CD4-positive, alpha-beta T cell treated with Interleukin-17A for 4 hours (primary cell): ENCODE measurements around the gene ALX4.

Experiments
- DNase-seq: peaks from one replicate; pipeline ENCODE4 v3.0.0-alpha.2; 2020; ENCODE audit warnings: mixed read lengths

The ALX4 gene

GRCh38 chr11:44288133-44288526 lies 21.8 kb downstream of the ALX4 start:
- no peak for DNase-seq

- no peak for DNase-seq
Observed at GRCh38 chr11:44286911-44287310, 23.0 kb downstream of the ALX4 start.

GRCh38 chr11:44286268-44286880 lies 23.6 kb downstream of the ALX4 start:
- DNase-seq: peak; percentile 64

DNA sequence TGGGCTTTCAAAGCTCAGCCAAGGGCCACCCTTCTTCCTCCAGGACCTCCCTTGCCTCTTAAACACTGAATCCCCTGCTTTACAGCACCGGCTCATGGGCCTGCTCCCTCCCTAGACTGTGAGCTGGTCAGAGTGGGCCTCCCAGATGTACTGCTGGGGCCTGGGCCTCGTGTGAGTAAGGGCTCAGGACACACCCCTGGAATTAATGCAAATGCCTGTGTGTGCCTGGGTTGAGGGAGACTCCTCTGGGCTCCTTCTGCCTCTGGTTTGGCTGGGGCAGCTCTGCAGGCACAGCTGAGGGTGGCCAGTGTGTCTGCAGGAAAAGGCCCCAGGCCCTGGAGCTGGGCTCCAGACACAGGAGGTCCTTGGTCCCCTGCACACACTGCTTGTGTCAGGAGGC lies 24.2 kb downstream of the ALX4 start:
- no peak for DNase-seq

DNA sequence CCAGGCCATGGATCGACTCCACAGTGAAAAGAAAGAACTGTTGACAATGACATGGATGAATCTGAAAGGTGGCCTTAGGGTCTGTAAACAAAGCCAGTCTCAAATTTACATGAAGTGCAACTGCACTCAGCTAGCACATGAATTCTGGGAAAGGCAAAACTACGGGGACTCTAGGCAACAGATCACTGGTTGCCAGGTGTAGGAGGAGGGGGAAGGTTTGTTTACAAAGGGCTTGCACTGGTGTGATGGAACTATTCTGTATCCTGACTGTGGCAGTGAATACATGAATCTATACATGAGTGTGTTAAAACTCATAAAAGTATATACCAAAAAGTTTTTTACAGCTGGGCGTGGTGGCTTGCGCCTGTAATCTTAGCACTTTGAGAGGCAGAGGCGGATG lies 27.3 kb downstream of the ALX4 start:
- DNase-seq: no peak

GRCh38 chr11:44281151-44281550 lies 28.8 kb downstream of the ALX4 start:
- no peak for DNase-seq

DNA sequence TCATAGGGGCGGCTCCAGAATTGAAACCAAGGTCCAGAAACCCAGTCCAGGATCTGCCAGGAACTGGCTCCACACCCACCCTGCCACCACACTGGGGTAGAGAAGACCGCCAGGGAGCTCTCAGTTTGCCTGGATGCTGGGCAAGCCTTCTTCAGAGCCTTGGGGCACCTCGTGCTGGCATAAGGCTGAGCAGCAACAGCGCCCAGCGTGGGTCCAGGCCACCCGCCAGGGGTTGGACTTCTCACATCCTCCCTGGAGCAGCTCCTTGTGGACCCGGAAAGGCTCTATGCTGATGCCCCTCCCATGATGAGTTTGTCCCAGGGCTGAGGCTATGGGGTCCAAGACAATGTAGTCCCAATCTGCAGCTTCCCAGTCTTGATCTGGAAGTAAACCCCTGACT lies 29.7 kb downstream of the ALX4 start:
- DNase-seq: no peak

DNA sequence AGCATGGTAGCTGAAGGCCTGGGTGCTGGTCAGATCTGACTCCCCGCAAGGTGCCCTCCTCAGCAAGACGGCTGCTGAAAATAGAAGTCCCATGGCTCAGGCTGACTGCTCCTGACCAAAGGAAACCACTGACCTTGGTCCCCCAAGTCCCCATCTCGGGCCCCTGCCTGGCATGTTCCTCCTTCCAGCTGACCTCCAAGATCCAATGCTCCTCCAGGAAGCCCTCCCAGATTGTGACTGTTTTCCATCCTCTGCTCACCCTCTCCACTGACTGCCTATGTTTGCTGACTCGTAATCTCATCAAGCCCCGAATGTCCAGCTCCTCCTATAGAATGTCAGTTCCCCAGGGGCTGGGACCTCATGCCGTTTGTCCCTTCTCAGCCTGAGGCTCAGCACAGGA lies 30.5 kb downstream of the ALX4 start:
- no peak for DNase-seq

DNA sequence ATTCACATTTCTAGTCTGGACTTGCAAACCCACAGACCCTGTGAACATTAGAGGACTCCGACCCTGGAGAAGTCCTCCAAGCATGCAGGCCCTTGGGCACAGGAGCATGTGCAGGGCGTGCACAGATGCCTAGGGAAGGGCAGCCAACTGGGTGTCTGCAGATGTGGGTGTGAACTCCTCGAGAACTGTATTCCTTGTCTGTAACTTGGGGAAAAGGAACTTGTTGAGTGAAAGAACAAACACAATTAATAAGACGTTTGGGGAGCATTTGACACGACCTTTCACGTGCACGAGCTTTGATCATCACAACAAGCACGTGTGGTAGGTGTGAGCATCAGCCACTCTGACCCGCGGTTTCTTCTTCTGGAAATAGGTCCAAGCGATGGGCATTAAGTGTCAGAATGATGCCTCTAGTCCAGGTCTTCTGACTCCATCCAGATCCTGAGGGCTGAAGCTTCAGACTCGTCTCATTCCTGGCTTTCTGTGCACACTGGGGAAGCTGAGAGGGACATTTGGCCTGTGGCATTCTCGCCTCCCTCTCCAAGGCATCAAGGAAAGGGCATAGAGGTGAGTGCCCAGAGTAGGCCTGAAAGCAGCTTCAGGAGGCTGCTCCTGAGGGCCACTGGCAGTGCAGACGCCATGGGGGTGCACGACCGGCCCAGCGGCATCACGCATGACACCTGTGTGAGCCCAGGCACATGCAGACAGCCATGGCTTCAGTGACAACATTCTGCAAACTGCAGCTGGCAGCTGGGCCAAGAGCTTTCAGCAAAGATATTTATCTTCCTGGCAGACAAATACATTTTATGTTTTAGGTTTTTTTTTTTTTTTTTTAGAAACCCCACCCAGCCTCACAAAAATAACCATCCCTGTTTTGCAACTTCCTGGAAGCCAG lies 32.5 kb downstream of the ALX4 start:
- no peak for DNase-seq

DNA sequence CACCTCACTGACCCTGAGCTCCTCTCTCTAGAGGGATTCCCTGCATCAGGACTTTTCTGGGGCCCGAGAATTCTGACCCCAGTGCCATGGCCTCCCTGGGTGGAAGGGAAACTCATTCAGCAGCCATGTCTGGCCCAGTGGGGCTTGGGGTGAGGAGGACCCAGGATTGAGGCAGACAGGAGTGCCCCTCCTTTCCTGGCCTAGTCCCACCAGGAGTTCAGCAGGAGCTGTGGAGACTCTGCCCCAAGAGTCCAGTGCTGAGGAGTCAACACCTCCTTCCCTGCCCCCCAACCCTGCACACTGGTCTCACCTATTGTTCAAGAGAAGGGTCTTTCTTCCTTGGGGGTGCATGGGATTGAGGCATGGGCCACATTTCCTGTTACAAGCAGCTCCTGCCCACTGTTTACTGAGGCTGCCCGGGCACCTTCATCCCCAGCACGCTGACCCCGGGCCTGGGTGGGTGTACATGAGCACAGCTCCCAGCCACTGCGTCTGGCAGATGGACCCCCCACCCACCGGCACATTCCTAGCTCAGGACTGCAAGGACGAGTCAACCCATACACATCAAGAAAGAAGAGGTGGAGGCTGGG lies 33.9 kb downstream of the ALX4 start:
- no peak for DNase-seq

DNA sequence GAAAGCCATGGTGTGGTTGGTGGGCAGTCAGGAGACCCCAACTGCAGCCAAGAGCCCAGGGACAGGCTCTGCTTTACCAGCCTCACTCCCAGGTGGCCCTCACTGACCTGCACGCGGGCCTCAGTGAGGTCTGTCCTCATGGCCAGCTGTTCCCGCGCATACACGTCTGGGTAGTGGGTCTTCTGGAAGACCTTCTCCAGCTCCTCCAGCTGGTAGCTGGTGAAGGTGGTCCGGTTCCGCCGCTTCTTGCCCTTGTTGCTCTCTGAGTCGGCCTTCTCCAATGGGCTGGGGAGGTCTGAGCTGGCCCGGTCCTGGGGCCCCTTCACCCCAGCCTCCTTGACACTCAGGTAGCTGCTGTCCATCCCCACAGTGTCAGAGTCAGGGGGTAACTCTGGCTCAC lies 34.7 kb downstream of the ALX4 start:
- no peak for DNase-seq

GRCh38 chr11:44274404-44274803 lies 35.5 kb downstream of the ALX4 start:
- no peak for DNase-seq

- DNase-seq: no peak
Observed at GRCh38 chr11:44271286-44271685, 38.7 kb downstream of the ALX4 start.

- DNase-seq: no peak
Observed at GRCh38 chr11:44270403-44271273, 39.3 kb downstream of the ALX4 start.

- DNase-seq: no peak
Observed at GRCh38 chr11:44269369-44270351, 40.3 kb downstream of the ALX4 start.

DNA sequence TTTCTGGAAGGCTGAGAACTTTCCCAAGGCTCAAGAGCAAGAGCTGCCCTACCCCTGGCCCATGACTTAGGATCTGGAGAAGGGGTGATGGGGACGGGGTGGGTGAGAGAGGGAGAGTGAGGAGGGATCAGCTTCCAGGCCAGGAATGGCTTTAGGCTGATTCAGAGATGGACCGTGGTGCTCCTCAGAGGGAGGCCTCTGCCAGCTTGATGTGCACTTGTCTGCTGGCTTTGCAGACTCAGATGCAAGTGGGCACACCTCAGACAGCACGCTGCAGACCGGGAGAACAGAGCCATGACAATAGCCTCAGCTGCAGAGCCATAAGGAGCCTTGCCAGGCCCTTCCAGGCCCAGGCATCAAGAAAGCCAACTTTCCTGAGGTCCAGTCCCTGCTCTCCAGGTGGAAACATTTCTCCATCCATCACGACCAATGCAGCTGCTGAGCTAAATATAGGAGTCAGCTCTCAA lies 41.3 kb downstream of the ALX4 start:
- no peak for DNase-seq

- no peak for DNase-seq
Observed at GRCh38 chr11:44267750-44268613, 42.0 kb downstream of the ALX4 start.

DNA sequence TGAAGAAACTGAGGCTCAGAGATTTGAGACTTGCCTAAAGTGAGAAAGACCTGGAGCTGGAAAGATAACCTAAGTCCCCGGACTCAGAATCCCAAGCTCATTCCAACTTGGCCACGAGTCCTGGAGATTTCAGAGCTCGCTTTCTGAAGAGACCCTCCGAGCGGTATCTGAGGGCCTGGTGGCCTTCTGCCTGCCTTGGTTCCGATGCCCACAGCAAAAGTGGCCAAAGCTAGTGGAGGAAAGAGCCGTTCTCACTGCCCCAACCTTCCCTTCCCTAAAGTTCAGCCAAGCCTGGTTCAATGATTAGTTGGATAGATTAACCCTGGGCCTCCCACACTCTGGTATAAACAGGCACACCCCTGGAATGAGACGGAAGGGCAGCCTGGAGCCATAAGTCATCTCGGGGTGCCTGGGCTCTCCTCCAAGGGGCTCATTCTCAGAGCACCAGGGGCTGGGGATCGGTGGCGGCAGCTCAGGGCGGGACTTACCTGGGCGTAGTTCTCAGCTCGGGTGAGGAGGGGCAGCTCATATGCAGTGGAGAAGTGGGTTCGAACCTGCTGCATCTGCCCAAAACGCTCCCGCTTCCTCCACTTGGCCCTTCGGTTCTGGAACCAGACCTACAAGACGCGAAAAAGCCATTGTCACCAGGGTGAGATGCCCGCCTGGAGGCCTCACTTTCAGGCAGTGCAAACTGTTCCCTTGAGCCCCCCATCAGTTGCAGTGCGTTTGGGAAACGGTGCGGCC lies 42.8 kb downstream of the ALX4 start:
- DNase-seq: no peak

DNA sequence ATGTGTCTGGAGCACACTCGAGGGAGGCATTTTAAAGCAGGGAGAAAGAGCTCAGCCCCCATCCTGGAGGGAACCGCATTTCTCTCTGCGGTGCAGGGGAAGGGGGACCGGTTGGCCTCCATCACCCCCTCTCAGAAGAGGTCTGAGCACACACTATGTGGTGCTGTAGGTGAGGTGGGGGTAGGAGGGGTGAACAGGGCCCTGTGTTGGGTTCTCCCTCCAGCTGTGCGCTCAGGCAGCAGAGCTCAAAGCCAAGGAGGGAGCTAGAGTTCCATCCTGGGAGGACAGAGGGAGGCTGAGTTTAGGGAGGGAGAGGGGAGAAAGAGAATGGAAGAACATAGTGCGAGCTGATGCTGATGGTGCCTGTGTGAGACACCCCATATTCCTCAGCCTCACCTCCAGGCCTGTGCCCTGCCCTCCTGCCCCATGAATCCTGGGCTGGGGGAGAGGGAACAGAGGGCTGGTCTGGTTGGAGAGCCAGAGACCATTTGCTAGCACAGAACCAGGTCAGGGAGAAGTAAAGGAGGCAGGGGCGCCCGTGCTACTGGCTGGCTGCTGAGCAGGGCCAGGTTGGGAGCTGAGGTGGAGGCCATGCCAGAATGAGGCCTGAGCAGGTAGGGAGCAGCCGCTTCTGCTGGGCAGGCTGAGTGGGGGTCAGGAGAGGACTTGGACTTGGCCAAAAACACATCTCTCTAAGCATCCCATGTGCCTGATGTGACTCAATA lies 43.7 kb downstream of the ALX4 start:
- no peak for DNase-seq
